NOMO-1 treated with DMSO at 0.1 percent for 48 hours (cell line): ENCODE data around the gene CALR.
"Not testable (repeated sequence)": the region's sequence is repeated elsewhere in the genome, so short reads cannot be mapped to it uniquely, and the experiment has no call there.

Experiments used
- DNase-seq: peaks from one replicate; lab custom pipeline; 2025; ENCODE audit not compliant: unreplicated experiment; lab: John Stamatoyannopoulos, UW

Gene CALR

DNA sequence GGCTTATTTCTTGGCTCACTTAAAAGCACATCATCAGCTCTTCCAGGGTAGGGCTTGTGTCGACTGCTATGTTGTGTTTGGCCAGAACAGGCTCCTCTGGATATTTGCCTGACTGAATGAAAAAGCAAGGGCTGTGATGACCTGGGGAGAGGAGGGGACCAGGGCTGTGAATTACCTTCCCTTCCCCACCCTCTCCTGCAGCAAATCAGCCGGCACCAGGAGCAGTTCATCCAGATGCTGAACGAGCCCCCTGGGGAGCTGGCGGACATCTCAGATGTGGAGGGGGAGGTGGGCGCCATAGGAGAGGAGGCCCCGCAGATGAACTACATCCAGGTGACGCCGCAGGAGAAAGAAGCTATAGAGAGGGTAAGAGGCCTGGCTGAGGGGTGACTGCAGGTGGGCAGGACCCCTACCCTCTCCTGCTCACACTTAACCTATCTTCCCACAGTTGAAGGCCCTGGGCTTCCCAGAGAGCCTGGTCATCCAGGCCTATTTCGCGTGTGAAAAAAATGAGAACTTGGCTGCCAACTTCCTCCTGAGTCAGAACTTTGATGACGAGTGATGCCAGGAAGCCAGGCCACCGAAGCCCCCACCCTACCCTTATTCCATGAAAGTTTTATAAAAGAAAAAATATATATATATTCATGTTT lies 14.2 kb downstream of the CALR start:
- DNase-seq: no peak

DNA sequence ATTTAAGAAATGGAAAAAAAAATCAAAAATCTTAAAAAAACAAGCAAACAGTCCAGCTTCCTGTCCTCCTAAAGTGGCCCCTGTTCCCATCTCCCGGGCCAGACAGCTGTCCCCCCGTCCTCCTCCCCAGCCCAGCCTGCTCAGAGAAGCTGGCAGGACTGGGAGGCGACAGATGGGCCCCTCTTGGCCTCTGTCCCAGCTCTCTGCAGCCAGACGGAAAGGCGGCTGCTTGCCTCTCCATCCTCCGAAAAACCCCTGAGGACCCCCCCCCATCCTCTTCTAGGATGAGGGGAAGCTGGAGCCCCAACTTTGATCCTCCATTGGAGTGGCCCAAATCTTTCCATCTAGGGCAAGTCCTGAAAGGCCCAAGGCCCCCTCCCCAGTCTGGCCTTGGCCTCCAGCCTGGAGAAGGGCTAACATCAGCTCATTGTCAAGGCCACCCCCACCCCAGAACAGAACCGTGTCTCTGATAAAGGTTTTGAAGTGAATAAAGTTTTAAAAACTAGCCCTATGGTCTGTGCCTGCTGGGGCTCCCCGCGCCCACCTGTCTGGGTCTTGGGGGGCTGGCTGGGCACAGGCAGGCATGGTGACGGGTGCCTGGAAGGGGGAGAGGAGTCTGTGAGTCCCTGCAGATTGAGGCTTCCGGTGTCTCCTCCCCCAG lies 14.9 kb downstream of the CALR start:
- no peak for DNase-seq

DNA sequence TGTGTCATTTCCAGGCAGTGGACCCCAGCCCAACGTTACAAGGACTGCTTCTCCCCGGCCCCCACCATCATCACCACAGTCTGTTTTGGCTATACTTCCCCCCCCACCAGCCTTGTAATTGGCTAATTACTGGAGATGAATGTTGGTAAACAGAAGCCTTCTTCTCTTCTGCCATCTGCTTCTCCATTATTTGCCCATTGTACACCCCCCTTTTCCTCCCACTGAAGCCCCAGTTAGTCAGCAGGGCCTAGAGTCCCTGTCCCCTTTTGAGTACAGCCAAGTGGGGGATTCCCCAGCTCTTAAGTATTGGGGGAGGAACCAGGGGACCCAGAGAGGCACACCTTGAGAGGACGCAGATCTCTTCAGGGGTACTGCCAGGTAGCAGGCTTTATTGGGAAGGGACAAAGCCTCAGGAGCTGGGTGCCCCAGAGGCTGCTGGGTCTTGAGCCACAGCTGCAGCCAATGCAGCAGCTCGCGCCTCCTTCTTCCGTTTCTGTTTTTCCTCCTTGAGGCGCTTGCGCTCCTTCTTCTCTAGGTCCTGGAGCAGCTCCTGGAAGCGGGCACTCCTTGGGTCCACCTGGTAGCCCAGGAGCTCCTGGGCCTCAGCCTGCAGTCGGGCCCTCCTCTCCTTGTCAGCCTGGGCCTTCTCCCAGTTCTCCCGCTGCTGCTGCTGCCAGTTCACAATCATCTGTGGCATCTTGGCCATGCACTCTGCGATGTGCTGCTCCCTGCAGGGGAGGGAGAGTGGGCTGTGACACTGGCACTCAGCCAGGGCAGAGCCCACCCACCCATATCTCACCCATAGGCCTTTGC lies 15.6 kb downstream of the CALR start:
- no peak for DNase-seq

DNA sequence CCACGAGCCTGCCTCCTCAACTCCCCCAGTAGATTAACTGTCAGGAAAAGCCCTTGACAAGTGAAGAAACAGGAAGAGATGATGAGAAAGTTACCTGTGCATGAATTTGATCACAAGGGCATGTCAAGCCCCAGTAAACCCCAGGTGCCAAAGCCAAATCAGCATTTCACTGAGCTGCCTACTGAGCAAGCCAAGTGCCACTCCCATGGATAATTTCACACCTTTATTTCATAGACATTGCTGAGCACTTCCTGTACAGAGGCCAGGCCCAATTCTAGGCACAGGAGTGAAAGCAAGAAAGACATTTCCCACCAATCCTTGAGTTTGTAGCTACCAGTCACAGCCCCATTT lies 16.2 kb downstream of the CALR start:
- DNase-seq: no peak

DNA sequence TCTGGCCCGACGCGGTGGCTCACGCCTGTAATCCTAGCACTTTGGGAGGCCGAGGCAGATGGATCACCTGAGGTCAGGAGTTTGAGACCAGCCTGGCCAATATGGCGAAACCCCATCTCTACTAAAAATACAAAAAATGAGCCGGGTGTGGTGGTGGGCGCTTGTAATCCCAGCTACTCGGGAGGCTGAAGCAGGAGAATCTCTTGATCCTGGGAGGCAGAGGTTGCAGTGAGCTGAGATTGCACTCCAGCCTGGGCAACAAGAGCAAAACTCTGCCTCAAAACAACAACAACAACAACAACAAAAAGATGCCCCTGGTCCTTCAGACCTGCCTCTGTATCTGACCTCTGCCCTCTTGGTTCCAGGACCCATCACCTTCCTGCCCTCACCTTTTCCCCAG lies 17.2 kb downstream of the CALR start:
- DNase-seq: not testable (repeated sequence)

DNA sequence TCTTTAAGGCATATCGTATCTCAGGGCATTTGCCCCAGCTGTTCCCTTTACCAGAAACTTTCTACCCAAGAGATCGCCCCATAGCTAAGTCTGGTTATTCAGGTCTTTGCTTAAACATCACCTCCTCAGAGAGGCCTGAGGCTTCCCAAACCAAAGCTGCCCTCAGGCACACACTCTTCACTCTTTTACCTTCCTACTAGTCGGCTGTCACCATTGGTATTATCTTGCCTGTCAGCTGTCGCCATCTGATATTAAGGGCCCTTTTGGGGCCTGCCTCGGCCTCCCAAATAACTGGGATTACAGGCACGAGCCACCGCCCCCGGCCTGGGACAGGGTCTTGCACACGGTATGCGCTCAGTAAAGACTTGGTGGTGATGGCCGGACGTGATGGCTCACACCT lies 17.6 kb downstream of the CALR start:
- DNase-seq: no peak

DNA sequence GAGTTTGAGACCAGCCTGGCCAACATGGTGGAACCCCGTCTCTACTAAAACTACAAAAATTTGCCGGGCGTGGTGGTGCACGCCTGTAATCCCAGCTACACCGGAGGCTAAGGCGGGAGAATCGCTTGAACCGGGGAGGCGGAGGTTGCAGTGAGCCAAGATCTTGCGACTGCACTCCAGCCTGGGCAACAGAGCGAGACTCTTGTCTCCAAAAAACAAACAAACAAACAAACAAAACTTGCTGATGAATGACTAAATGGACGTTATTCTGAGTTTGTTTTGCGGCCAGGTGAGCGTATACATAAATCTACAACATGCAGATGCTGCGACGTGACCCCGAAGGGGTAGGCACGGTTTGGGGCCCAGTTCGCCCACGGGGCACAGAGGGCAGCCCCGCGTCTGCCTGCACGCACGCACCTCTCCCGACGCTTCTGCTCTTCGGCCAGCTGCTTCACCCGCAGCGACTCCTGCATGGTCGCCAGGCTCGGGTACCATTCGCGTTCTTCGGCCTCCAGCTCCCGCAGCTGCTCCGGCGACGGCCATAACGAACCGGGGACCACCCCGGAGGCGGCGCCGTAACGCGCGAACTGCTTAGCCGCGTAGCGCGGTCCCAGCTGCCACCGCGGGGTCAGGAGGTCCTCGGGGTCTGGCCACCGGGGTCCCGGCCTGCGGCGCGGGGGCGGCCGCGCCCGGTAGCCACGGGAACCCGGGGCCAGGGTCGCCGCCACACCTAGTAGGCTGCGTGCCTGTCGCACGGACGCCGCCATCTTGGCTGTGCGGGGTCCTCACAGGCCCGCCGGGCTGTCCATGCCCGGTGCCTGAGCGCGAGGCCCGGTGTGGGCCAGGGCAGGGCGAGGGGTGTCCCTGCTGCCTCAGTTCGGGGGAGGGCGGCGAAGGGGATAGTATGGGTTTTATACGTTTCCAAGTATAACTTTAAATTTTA lies 18.3 kb downstream of the CALR start, which contains the start of gene GADD45GIP1:
TSS of gene GADD45GIP1 (minus strand) at position 778 of the 943 bp plus-strand sequence. CDS start at position 767, 11 bp downstream.
- peak; percentile 66 for DNase-seq

DNA sequence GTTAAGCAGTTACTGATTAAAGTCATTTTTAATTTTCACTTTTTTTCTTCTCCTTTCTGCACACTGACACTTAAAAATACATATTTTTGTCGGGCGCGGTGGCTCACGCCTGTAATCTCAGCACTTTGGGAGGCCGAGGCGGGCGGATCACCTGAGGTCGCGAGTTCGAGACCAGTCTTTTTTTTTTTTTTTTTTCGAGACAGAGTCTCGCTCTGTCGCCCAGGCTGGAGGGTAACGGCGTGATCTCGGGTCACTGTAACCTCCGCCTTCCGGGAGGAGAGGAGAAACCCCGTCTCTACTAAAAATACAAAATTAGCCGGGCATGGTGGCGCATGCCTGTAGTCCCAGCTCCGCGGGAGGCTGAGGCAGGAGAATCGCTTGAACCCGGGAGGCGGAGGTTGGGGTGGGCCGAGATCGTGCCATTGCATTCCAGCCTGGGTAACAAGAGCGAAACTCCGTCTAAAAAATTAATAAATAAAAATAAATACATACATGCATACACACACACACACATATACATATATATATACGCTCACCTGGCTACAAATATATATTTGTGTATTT lies 19.1 kb downstream of the CALR start:
- DNase-seq: not testable (repeated sequence)

DNA sequence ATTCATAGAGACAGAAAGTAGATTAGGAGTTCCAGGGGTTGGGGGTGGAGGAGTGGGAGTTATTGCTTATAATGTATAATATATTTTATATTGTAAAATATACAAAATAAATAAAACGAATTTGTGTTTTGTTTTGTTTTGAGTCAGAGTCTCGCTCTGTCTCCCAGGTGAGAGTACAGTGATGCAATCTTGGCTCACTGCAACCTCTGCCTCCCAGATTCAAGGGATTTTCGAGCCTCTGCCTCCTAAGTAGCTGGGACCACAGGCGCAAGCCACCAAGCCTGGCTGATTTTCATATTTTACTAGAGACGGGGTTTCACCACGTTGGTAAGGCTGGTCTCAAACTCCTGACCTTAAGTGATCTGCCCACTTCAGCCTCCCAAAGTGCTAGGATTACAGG lies 21.1 kb downstream of the CALR start:
- DNase-seq: no peak

DNA sequence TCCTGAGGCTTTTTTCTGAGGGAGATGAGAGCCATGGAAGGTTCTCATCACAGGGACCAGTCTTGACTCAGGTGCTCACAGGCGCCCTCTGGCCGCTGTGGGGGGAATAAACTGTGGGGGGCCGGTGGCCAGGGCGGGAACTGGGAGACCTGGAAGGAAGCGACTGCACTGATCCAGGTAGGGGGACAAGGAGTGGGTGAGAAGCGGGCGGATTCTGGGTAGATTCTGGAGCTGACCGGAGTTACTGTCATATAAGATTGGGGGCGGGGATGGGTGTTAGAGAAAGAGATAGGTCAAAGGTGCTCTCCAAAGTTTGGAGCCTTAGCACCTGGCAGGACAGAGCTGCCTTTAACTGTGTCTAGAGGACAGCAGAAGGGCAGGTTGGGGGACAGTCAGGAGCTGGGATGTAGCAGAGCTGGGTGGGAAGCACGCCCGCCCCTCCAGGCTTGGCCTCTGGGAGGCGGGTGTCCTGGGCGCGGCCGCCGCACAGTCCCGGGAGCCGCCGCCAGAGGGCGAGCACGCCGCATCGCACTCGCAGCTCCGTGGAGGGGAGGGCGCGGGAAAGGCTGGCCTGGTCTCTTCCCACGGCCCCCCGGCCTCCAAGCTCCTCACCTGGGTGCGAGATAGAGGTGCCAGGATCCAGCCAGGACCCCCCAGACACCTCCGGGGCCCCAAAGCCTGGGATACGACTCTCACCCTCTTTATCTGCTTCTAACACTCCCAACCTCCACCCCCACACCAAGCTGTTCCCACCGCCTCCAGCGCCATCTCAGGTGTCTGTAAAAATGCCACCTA lies 26.8 kb downstream of the CALR start:
- peak; percentile 34 for DNase-seq

DNA sequence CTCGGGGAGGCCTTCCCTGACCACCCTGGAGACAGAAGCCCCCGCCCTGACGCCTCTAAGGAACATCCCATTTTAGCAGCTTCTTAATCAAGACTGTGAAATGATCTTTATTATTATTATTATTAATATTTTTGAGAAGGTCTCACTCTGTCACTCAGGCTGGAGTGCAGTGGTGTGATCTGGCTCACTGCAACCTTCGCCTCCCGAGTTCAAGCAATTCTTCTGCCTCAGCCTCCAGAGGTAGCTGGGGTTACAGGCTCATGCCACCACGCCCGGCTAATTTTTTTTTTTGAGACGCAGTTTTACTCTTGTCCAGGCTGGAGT lies 27.4 kb downstream of the CALR start:
- no peak for DNase-seq

DNA sequence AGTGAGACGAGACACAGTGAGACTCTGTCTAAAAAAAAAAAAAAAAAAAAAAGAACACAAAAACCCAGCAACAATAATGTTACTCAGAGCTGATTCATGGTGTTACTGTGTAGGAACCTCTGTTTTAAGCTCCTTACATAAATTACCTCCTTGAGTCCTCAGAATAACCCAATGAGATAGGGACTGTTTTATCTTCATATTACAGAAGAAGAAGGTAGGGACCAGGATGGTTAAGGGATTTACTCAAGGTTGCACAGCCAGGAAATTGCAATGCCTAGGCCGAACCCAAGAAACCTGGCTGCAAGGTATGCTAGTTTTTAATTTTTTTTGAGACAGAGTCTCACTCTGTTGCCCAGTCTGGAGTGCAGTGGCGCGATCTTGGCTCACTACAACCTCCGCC lies 29.5 kb downstream of the CALR start:
- DNase-seq: no peak

DNA sequence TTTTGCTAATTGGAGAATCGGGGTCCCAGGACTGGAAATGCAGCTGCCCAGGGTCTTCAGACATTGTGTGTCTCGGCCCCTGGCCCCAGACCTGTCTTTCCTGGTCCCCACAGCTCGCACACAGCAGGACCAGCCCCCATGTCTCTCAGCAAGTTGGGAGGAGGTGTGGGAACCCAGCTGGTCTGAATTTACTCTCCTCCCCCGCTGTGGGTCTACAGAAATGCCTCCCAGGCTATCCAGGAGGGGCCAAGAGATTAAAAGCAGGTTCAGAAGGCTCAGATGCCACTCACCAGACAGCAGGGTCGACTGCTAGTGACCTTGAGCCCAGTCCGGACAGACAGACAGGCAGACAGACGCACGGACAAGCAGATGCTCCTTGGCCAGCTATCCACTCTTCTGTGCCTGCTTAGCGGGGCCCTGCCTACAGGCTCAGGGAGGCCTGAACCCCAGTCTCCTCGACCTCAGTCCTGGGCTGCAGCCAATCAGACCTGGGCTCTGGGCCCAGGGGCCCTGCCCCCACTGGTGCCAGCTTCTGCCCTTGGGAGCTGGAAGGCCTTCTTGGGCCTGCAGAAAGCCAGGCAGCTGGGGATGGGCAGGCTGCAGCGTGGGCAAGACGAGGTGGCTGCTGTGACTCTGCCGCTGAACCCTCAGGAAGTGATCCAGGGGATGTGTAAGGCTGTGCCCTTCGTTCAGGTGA lies 31.0 kb downstream of the CALR start, which contains the start of gene DAND5:
TSS of gene DAND5 (plus strand) at position 285 of the 697 bp plus-strand sequence. CDS start at position 370, 85 bp downstream.
- DNase-seq: no peak

DNA sequence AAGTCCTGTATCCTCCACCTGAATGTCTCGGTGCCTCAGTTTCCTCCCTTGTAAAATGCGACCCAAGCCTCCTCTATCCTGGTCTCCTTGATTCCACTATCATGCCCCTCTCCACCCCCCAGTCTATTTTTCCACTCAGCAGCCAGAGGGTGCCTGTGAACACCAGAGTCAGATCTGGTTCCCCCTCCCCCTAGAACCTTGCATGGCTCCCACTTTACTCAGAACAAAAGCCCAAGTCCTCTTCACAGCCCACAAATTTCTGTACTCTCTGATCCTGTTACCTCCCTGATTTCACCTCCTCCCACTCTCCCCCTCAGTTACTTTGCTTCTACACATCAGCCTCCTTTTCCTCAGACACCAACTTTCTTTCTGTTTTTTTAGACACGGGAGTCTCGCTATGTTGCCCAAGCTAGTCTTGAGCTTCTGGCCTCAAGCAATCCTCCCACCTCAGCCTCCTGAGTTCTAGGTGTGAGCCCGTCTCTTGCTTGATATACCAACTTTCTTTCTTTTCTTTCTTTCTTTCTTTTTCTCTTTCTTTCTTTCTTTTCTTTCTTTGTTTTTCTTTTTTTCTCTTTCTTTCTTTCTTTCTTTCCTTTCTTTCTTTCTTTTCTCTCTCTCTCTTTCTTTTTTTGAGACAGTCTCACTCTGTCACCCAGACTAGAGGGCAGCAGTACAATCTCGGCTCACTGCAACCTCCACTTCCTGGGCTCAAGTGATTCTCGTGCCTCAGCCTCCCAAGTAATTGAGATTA lies 31.8 kb downstream of the CALR start:
- no peak for DNase-seq

DNA sequence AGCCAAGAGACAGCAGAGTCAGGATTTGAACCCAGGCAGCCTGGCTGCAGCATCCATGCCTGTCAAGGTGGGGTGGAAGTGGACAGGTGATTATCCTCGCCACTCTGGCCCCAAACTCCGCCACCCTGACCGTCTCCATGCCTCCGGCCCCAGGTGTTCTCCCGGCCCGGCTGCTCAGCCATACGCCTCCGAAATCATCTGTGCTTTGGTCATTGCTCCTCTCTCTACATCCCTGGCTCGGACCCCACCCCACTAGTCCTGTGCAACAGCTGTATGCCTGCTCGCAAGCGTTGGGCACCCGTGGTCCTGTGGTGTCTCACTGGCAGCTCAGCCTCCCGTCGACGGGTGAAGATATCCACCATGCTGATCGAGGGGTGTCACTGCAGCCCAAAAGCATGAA lies 34.8 kb downstream of the CALR start:
- no peak for DNase-seq

DNA sequence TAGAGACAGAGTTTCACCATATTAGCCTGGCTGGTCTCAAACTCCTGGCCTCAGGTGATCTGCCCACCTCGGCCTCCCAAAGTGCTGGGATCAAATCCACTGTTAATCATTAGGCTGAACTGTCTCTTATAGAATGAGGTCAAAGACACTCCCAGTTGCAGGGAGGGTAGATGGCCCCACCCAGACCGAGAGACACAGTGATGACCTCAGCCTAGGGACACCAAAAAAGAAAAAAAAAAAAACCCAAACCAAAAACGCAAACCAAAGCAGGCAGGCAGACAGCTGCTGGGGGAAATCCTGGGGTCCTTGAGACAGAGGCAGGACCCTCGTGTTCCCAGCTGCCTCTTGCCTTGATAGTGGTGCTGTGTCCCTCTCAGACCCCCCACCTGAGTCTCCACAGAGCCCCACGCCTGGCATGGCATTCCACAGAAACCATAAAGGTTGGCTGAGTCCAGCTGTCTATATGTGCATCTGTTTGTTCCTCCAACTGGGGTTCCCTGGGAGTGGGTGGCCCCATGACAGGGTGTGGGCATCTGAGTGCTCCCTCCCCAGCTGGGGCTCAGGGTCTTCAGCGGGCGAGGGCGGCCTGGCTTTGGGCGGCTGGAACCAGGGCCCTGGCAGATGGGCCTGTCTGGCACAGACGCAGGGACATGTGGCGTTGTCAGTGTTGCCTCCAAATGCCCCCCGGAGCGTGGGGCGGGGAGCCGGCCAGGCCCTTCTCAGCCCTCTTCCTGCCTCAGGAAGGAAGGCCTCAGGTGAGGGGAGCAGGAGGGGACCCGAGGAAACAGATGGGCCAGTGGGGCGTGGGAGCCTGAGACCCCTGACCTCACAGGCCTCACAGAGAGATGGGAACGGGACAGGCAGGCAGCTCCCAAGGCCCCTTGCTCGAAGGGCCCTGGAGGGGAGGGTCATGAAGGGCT lies 36.2 kb downstream of the CALR start:
- DNase-seq: no peak

DNA sequence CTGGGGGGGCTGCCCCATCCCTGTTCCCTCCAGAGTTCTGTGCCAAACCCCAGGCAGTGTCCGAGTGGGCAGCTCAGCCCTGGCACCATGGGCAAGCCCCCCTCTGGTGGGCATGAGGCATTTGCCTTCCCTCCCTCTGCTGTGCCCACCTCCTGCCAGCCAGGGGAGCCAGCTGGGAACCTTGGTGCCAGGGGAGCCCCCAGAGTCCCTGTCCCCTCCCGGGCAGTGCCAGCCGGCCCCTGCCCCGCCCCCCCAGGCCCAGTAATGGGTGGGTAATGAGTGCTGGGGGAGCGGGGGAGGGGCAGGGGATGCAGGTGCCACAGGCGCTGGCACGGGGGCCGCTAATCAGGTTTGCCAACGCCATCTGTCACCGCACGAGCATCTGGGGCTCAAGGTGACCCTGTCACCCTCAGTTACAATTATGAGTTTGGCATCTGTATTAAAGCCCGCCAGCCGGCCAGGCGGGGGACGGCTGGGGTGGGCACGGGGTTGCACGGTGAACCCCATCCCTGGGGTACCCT lies 36.9 kb downstream of the CALR start:
- DNase-seq: no peak
